Peyer's patch (tissue), 4 donors: ENCODE measurements around the gene ZFPL1.

Experiments used
- CTCF ChIP-seq, 6 experiments: fragments of 450-650 bp in 4 of 6; fragments of 200-600 bp in 2 of 6; sonication (generic) in 1 of 6; IDR thresholded peaks; one replicate each; pipeline ENCODE4 v1.5.1; 2017 to 2019; ENCODE audit warnings: antibody characterized with exemption in 6 of 6, mild to moderate bottlenecking in 3 of 6, moderate library complexity in 1 of 6
- POLR2A ChIP-seq, 2 donors: fragments of 450-650 bp; IDR thresholded peaks; one replicate each; pipeline ENCODE4 v1.5.1; 2017; ENCODE audit warnings: antibody characterized with exemption in 2 of 2, mild to moderate bottlenecking in 2 of 2, moderate library complexity in 2 of 2

GRCh38 chr11:65090628-65091027, 6.6 kb downstream of the ZFPL1 start:
- TF ChIP-seq POLR2A (IDR thresholded peaks at IDR 0.05) (no peak), CTCF (IDR thresholded peaks at IDR 0.05) (no peak)
